Measurements from ENCODE around the gene CBFA2T2. TPM values are rescaled to one million over a fixed set of nuclear protein-coding genes. Genes with fewer than 3 reads are reported as not detected.
A peak's percentile ranks its signal among the peaks of the same experiment; 100 is the strongest.

The CBFA2T2 gene
- total RNA-seq, 1 donor from 2014 or later: 58.1 TPM

DNA sequence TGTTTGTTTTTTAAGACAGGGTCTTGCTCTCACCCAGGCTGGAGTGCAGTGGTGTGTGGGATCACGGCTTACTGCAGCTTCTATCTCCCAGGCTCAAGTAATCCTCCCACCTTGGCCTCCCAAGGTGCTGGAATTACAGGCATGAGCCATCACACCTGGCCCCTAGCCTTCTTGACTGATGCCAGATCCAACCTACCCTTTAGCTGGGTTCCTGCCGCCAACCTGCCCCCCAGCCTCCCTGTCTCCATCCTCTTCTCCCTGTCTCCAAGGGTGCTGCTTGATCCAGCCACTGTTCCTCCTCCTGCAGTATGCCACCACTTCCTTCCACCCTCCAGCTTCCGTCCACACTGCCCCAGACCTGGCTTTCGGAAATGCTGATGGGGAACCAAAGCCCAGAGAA lies 169.0 kb downstream of the CBFA2T2 start:
- Mint-ChIP-seq H3K27me3 (no peaks in the 10 kb centered on the region), H3K27ac (peak overlapping the region; percentile 67), H3K4me1 (ENCODE audit: low read depth) (peaks cover 16% of the 10 kb centered on the region), H3K9me3 (ENCODE audit: low read depth) (no peaks in the 10 kb centered on the region), H3K36me3 (ENCODE audit: insufficient read depth) (peaks cover 4% of the 10 kb centered on the region), H3K4me3 (ENCODE audit: low read depth) (no peak overlapping the region)
- DNase-seq (ENCODE audit: low spot score, unreplicated experiment): no peak
- no peak for TF ChIP-seq CTCF (IDR thresholded peaks at IDR 0.05; ENCODE audit: unreplicated experiment)

DNA sequence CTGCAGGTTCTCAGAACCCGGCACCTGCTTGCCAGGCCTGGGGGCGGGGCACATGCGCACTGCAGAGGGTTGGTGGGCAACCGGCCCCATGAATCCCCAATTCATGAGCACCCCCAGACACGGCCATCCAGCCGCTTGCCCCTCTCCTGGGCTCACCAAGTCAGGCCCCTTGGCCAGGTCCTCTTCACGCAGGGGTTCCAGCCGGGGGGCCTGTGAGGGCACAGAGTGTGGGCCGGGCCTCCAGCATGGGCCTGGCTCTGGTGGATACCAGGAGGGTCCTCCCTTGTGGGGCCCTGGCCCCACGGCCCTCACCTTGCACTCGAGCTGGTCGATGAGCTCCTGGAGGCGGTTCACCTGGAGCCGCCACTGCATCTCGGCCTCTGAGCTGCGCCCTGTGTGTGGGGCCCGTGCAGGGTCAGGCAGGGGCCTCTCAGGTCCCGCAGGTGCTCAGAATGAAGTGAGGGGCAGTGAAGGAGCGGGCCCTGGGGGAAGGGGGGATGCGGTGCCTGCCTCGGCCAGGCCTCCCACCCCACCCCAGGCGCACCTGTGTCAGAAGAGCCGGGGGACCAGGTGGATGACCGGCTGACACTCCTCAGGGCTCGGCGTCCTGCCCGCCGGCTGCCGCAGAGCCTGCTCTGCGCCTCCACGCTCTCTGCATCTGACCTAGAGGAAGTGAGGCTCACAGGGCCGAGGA lies 169.6 kb downstream of the CBFA2T2 start:
- no peak for TF ChIP-seq CTCF (IDR thresholded peaks at IDR 0.05; ENCODE audit: unreplicated experiment)
- Mint-ChIP-seq H3K36me3 (ENCODE audit: insufficient read depth) (peaks cover 4% of the 10 kb centered on the region), H3K27me3 (no peaks in the 10 kb centered on the region), H3K4me3 (ENCODE audit: low read depth) (no peak overlapping the region), H3K4me1 (ENCODE audit: low read depth) (peaks cover 13% of the 10 kb centered on the region), H3K9me3 (ENCODE audit: low read depth) (no peaks in the 10 kb centered on the region), H3K27ac (peak overlapping the region; percentile 45)
- no peak for DNase-seq (ENCODE audit: low spot score, unreplicated experiment)

DNA sequence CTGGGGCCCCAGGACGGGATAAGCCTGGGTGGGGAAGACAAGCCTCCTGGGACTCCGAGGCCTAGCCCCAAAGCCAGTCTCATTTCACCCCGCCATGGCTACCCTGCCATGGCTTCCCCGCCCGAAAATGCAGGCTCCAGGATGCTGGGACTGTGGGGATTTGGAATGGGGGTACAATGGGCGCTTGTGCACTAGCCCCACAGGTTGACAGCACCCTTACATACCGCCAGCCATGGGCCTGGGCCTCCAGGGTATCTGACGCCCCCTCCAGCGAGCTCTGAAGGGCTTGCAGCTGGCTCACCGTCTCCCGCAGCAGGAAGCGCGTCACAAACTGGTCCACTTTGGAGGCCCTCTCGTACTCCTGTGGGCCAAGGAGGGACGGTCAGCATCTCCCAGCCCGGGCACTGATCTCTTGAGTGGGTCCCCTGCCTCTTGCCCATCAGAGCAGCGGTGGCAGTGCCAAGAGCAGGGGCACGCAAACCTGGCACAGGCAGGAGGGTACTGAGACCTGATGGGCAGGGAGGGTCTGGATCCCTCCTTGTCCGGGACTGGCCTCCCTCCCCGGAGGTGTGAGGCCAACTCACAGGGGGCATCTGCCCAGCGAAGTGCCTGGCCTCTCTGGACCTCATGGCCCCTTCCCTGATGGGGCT lies 170.3 kb downstream of the CBFA2T2 start:
- Mint-ChIP-seq H3K9me3 (ENCODE audit: low read depth) (no peaks in the 10 kb centered on the region), H3K27ac (peak overlapping the region; percentile 45), H3K4me1 (ENCODE audit: low read depth) (peaks cover 11% of the 10 kb centered on the region), H3K36me3 (ENCODE audit: insufficient read depth) (peaks cover 4% of the 10 kb centered on the region), H3K4me3 (ENCODE audit: low read depth) (no peak overlapping the region), H3K27me3 (no peaks in the 10 kb centered on the region)
- TF ChIP-seq CTCF (IDR thresholded peaks at IDR 0.05; ENCODE audit: unreplicated experiment): no peak
- no peak for DNase-seq (ENCODE audit: low spot score, unreplicated experiment)

- no peak overlapping the region for H3K4me3 Mint-ChIP-seq (ENCODE audit: low read depth)
- peaks cover 10% of the 10 kb centered on the region for H3K4me1 Mint-ChIP-seq (ENCODE audit: low read depth)
- H3K9me3 Mint-ChIP-seq (ENCODE audit: low read depth): no peaks in the 10 kb centered on the region
- H3K27me3 Mint-ChIP-seq: no peaks in the 10 kb centered on the region
- no peak for TF ChIP-seq CTCF (IDR thresholded peaks at IDR 0.05; ENCODE audit: unreplicated experiment)
- no peak overlapping the region for H3K27ac Mint-ChIP-seq
- no peak for DNase-seq (ENCODE audit: low spot score, unreplicated experiment)
- H3K36me3 Mint-ChIP-seq (ENCODE audit: insufficient read depth): peaks cover 4% of the 10 kb centered on the region
Measured at GRCh38 chr20:33660685-33661058, 170.8 kb downstream of the CBFA2T2 start.

DNA sequence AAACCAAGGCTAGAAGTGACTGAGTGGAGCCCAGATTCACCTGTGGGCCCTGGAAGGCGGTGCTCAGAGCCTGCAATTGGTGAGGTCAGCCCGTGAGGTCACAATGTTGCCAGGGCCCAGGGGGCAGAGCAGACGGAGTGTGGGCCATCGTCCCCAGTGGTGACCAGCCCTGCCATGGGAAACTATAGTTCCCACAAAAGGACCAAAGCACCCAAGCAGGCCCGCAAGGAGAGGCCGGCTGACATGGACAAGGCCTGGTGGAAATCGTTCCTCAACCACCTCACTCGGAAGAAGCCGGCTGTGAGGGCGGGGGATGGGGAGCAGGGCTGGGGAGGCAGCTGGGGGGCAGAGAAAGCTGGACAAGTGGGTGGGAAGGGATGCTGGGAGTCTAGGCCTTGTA lies 172.3 kb downstream of the CBFA2T2 start, which contains the start of gene C20orf144:
TSS of gene C20orf144 (plus strand) at position 156 of the 400 bp plus-strand sequence. CDS start at position 175, 19 bp downstream.
- DNase-seq (ENCODE audit: low spot score, unreplicated experiment): no peak
- Mint-ChIP-seq H3K27ac (peak within 1 kb of the TSS; percentile 87), H3K4me1 (ENCODE audit: low read depth) (peaks cover 11% of the 10 kb centered on the region), H3K4me3 (ENCODE audit: low read depth) (peak within 1 kb of the TSS; percentile 85), H3K9me3 (ENCODE audit: low read depth) (no peaks in the 10 kb centered on the region), H3K27me3 (peaks cover 3% of the 10 kb centered on the region), H3K36me3 (ENCODE audit: insufficient read depth) (peaks cover 5% of the 10 kb centered on the region)
- TF ChIP-seq CTCF (IDR thresholded peaks at IDR 0.05; ENCODE audit: unreplicated experiment): no peak
